HUDEP-2 (cell line): ENCODE measurements around the gene TFDP1.
"Not testable (repeated sequence)": the region's sequence is repeated elsewhere in the genome, so short reads cannot be mapped to it uniquely, and the experiment has no call there.

Experiments used
- DNase-seq, 76 experiments: peaks; one replicate each; lab custom pipeline; 2025; ENCODE audit not compliant: unreplicated experiment in 76 of 76; lab: John Stamatoyannopoulos, UW

The TFDP1 gene

GRCh38 chr13:113610266-113610665 is 25.7 kb downstream of the TFDP1 start:
- no peak for DNase-seq

DNA sequence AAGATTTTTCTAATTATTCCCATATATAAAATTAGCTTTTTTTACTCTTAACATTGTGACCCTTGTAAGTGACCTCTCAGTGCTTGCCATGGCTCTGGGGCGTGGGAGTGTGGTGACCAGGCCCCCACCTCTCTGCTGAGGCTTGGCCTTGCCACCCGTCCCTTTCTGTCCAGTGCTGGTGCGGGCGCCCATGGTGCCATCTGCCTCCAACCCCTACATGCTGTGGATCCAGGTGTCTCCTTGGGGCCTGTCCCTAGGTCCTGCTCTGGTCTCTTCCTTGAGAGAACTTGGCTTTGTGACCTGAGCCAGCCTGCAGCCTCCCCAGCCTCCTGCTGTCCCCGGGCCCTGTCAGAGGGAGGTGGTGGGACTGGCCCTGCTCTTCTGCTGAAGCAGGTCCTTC is 27.4 kb downstream of the TFDP1 start:
- DNase-seq = no peak

GRCh38 chr13:113612607-113613006 is 28.1 kb downstream of the TFDP1 start:
- DNase-seq = no peak

DNA sequence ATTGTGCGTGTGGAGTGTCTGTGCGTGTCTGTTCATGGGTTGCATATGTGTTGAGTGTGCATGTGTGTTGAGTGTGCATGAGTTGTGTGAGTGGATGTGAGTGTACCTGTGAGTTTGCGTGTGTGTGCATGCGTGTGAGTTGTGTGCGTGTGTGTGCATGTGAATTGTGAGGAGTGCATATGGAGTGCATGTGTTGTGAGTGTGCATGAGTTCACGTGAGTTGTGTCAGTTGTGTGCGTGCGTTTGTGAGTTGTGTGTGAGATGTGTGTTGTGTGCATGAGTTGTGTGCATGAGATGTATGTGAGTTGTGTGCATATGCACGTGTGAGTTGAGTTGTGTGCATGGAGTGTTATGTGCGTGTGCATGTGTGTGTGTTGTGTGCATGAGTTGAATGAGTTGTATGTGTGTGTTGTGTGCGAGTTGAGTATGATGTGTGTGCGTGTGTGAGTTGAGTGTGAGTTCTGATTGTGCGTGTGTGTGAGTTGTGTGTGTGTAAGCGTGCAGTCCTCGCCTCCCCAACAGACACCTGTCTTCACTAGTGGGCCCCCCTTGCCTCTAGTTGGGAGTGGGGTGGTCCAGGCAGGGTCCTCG is 29.3 kb downstream of the TFDP1 start:
- no peak for DNase-seq

DNA sequence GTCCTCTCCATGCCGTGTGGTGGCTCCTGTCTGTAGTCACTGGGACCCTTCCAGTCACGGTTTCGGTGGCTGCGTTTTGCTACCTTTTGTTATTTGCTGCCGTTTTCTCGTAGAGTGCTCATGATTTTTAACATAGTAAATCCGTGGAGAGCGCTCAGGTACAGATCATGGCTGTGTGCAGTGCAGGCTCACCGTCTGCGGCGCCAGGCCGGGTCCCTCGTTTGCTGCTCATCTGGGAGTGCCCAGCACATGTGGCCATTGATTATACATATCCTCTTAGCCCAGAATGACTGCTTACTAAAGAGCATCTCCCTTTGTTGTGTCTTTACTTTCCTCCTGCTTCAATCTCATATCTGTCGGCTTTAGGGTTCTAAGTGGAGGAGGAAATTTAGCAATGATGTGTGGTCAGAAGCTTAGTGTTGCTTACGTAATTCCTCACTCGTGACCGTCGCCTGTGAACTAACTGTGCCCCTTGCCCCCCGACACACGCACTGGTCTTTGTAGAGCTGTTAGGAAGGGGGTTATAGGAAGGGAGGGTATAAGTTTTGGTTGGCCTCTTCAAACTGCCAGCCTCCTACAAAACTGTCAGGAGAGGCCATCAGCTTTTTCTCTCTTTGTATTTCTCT is 31.8 kb downstream of the TFDP1 start:
- no peak for DNase-seq

- DNase-seq = no peak
Observed at GRCh38 chr13:113616991-113617749, 32.6 kb downstream of the TFDP1 start.

DNA sequence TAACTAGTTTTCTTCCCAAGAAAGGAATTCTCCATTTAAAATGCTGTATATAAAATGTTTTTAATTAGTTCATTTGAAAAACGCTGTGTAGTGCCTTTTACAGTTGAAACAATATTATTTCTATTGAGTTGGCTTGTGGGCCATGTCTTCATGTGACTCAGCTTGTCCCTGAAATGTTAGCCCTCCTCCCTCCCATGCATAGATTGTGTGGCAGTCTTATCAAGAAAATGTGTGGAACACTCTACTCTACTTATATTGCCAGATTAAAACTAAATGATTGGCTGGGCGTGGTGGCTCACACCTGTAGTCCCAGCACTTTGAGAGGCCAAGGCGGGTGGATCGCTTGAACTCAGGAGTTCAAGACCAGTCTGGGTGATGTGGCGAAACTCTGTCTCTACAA is 33.4 kb downstream of the TFDP1 start:
- peak in 9 of 76 experiments; percentile 2 to 22 (median 13) for DNase-seq

- no peak for DNase-seq
Observed at GRCh38 chr13:113618455-113618854, 33.9 kb downstream of the TFDP1 start.

DNA sequence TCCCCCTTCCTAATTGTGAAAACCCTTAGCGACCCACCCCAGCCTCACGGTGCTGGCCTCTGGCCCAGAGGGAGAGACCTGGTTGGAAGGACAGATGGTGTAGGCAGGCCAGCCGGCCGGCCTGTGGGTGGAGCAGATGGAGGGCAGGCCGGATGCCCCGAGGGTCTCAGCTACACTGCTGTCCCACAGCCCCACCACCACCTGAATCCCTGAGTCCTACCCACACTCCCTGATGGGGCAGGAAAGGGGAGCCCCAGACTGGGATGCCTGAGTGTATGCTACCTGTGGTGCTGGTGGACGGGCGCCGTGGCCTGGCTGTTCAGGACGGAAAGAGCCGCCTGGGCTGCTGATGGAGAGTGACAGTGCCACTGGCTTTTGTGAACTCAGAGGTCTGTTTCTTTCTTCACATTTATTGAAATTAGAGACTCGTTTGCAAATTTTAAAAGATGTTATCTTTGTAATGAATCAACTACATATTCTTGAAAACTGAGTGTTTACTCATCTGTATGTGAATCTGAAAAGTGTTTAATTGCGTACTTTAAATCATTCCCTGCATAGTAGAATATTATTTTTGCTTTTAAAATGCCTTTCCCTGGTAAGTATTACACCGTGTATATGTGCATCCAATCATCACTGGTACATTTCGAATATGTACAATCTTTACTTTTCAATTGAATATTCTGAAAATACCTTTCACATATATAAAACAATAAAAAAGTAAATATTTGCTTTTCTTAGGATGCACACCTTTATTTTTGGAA is 35.7 kb downstream of the TFDP1 start:
- DNase-seq = no peak

DNA sequence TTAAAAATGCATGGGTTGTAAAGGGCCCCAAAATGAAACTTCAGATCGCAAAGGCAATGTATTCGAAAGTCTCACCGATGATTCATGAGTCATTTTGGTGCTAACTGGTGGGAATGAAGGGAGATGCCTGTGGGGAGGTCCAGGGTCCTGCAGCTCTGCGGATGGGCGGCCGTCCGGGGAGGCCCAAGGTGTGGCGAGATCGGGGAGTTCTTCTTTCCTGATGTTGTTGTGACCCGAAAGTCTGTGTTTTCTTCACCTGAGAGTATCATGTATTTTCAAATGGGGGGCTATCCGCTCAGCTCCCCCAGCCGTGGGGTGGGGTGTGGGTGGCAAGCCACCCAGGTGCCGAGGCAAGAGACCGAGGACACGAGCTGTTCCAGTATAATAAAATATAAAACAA is 36.5 kb downstream of the TFDP1 start:
- DNase-seq = no peak

GRCh38 chr13:113621498-113621897 is 36.9 kb downstream of the TFDP1 start:
- DNase-seq = peak in 2 of 76 experiments; percentile 5 to 8

- DNase-seq = not testable (repeated sequence)
Observed at GRCh38 chr13:113621986-113622550, 37.5 kb downstream of the TFDP1 start.

DNA sequence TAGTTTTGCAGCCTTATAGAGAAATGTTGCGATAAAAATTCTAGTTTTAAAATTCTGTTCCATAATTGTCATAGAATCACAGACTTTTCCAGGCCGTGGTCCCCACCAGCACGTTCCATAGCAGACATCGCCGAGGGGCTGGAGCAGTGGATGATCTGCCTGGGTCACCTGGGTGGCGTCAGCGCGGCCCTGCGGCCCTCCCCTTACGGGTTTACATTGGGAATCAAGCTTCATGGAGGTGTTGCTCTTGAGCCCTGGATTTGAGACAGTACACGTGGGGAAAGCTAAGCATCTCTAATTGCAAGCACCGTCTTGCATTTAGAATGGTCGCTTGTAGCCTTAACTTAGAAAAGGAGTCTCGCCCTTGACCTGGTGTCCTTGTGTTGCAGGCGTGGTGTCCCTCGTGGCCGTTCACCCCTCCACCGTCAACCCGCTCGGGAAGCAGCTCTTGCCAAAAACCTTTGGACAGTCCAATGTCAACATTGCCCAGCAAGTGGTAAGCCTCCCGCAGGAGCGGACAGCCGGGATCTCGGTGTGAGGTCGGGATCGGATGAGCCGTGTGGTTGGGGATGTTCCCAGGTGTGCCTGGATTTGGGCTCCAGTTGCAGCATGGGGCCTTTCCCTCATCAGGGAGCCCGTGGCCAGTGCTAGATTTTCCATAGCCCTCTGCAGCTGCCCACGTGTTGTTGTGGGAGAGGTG is 38.4 kb downstream of the TFDP1 start:
- no peak for DNase-seq

- DNase-seq = no peak
Observed at GRCh38 chr13:113623491-113624234, 39.1 kb downstream of the TFDP1 start.

- no peak for DNase-seq
Observed at GRCh38 chr13:113624235-113624587, 39.7 kb downstream of the TFDP1 start.

GRCh38 chr13:113624640-113625304 is 40.2 kb downstream of the TFDP1 start:
- DNase-seq = not testable (repeated sequence)

GRCh38 chr13:113625965-113626721 is 41.6 kb downstream of the TFDP1 start:
- DNase-seq = no peak

- DNase-seq = no peak
Observed at GRCh38 chr13:113627136-113627535, 42.6 kb downstream of the TFDP1 start.
